GM23338 (cell line): Measurements from ENCODE around the gene ANKRD60. TPM values are rescaled to one million over a fixed set of nuclear protein-coding genes. Genes with fewer than 3 reads are reported as not detected.

Experiments
- ATAC-seq: fragments of 200-7000 bp; cut with Tn5 transposase; 3 replicates; pipeline ENCODE4 v1.9.1; 2020
- DNase-seq: peaks from one replicate; pipeline ENCODE4 v3.0.0-alpha.2; 2015; ENCODE audit warnings: low spot score
- H2AFZ ChIP-seq: fragments of 200-600 bp; sonication (generic); 2 replicates; pipeline ENCODE4 v1.8.0; 2016; ENCODE audit warnings: antibody characterized with exemption, mild to moderate bottlenecking, moderate library complexity
- H3F3A ChIP-seq: fragments of 200-600 bp; sonication (generic); replicated peaks from 2 replicates; pipeline ENCODE4 v1.8.0; 2017; ENCODE audit warnings: antibody characterized with exemption, mixed run types, low read depth
- H3K27ac ChIP-seq: fragments of 200-600 bp; sonication (generic); 2 replicates; pipeline ENCODE4 v1.6.1; 2016; ENCODE audit warnings: low read depth
- H3K27me3 ChIP-seq: fragments of 200-600 bp; sonication (generic); 2 replicates; pipeline ENCODE4 v1.8.0; 2016; ENCODE audit warnings: mild to moderate bottlenecking, mixed run types, moderate library complexity; ENCODE audit not compliant: insufficient read depth
- H3K36me3 ChIP-seq: fragments of 200-600 bp; sonication (generic); 2 replicates; pipeline ENCODE4 v1.8.0; 2016; ENCODE audit warnings: mild to moderate bottlenecking; ENCODE audit not compliant: insufficient read depth
- H3K4me1 ChIP-seq: fragments of 200-600 bp; sonication (generic); 2 replicates; pipeline ENCODE4 v1.8.0; 2016; ENCODE audit warnings: mild to moderate bottlenecking, moderate library complexity; ENCODE audit not compliant: insufficient read depth
- H3K4me2 ChIP-seq: fragments of 200-600 bp; sonication (generic); 2 replicates; pipeline ENCODE4 v1.7.1; 2017; ENCODE audit warnings: mixed run types
- H3K4me3 ChIP-seq: fragments of 200-600 bp; sonication (generic); 2 replicates; pipeline ENCODE4 v1.6.1; 2016; ENCODE audit warnings: mixed run types
- H3K79me2 ChIP-seq: fragments of 200-600 bp; sonication (generic); replicated peaks from 2 replicates; pipeline ENCODE4 v1.8.0; 2017; ENCODE audit warnings: mild to moderate bottlenecking; ENCODE audit not compliant: insufficient read depth
- H3K9me2 ChIP-seq: fragments of 200-600 bp; sonication (generic); 2 replicates; pipeline ENCODE4 v1.8.0; 2017; ENCODE audit not compliant: insufficient read depth
- H4K20me1 ChIP-seq: fragments of 200-600 bp; sonication (generic); replicated peaks from 2 replicates; pipeline ENCODE4 v1.8.0; 2017; ENCODE audit warnings: mild to moderate bottlenecking; ENCODE audit not compliant: insufficient read depth
- H3K27ac Mint-ChIP-seq: 2 replicates; pipeline ENCODE4 v1.8.0; 2020; ENCODE audit warnings: inconsistent platforms, mild to moderate bottlenecking, moderate library complexity, mixed read lengths
- H3K27me3 Mint-ChIP-seq: 3 replicates; pipeline ENCODE4 v1.8.0; 2022; ENCODE audit warnings: low read depth, mild to moderate bottlenecking, moderate library complexity, mixed read lengths, inconsistent platforms; ENCODE audit not compliant: insufficient read depth, poor library complexity
- H3K36me3 Mint-ChIP-seq: 3 replicates; pipeline ENCODE4 v1.8.0; 2021; ENCODE audit warnings: low read depth, mild to moderate bottlenecking, inconsistent platforms, moderate library complexity, mixed read lengths
- H3K4me1 Mint-ChIP-seq: 3 replicates; pipeline ENCODE4 v1.8.0; 2020; ENCODE audit warnings: mild to moderate bottlenecking, inconsistent platforms, mixed read lengths
- H3K4me3 Mint-ChIP-seq: 3 replicates; pipeline ENCODE4 v1.8.0; 2021; ENCODE audit warnings: moderate library complexity, mild to moderate bottlenecking, inconsistent platforms, mixed read lengths
- H3K9me3 Mint-ChIP-seq: 3 replicates; pipeline ENCODE4 v1.8.0; 2020; ENCODE audit warnings: moderate library complexity, mild to moderate bottlenecking, inconsistent platforms, mixed read lengths
- CREB1 ChIP-seq: fragments of 250-450 bp; sonication (Bioruptor Pico); IDR thresholded peaks from 2 replicates; pipeline ENCODE4 v1.5.0; 2020; ENCODE audit warnings: low read depth, mild to moderate bottlenecking, moderate library complexity
- CTCF ChIP-seq, 2 experiments: fragments of 200-600 bp in 1 of 2; sonication (generic) in 1 of 2; conservative IDR thresholded peaks; 2 replicates each; pipeline versions ENCODE4 v1.5.1 to v1.6.1; 2016 to 2017; ENCODE audit warnings: antibody characterized with exemption in 2 of 2, low read depth in 2 of 2, mild to moderate bottlenecking in 2 of 2, moderate library complexity in 1 of 2
- ETS1 ChIP-seq: IDR thresholded peaks from 2 replicates; pipeline ENCODE4 v1.6.1; 2016; ENCODE audit warnings: antibody characterized with exemption
- EZH2 ChIP-seq: fragments of 200-600 bp; sonication (generic); IDR thresholded peaks from one replicate; pipeline ENCODE4 v1.8.0; 2017; ENCODE audit warnings: antibody characterized with exemption, mild to moderate bottlenecking, low read depth; ENCODE audit not compliant: unreplicated experiment
- EZH2phosphoT487 ChIP-seq: fragments of 200-600 bp; sonication (generic); IDR thresholded peaks from one replicate; pipeline ENCODE4 v1.8.1; 2018; ENCODE audit warnings: antibody characterized with exemption; ENCODE audit not compliant: unreplicated experiment
- JUNB ChIP-seq: IDR thresholded peaks from one replicate; pipeline ENCODE4 v1.6.1; 2016; ENCODE audit warnings: antibody characterized with exemption; ENCODE audit not compliant: unreplicated experiment
- NANOG ChIP-seq: IDR thresholded peaks from 2 replicates; pipeline ENCODE4 v1.6.1; 2016; ENCODE audit warnings: antibody characterized with exemption, borderline replicate concordance
- POLR2AphosphoS5 ChIP-seq: IDR thresholded peaks from 2 replicates; pipeline ENCODE4 v1.6.1; 2016; ENCODE audit warnings: antibody characterized with exemption, low read depth
- REST ChIP-seq: IDR thresholded peaks from one replicate; pipeline ENCODE4 v1.6.1; 2018; ENCODE audit warnings: antibody characterized with exemption; ENCODE audit not compliant: unreplicated experiment
- STAT1 ChIP-seq: IDR thresholded peaks from one replicate; pipeline ENCODE4 v1.6.1; 2016; ENCODE audit warnings: antibody characterized with exemption; ENCODE audit not compliant: unreplicated experiment
- ZNF114 ChIP-seq: fragments of 250-450 bp; sonication (Bioruptor Pico); IDR thresholded peaks from 2 replicates; pipeline ENCODE4 v1.5.0; 2020; ENCODE audit warnings: mild to moderate bottlenecking, moderate library complexity
- ZNF331 ChIP-seq: fragments of 250-450 bp; sonication (Bioruptor Pico); IDR thresholded peaks from 2 replicates; pipeline ENCODE4 v1.5.0; 2020; ENCODE audit warnings: low read depth, mild to moderate bottlenecking, moderate library complexity
- ZNF462 ChIP-seq: fragments of 250-450 bp; sonication (Bioruptor Pico); IDR thresholded peaks from 2 replicates; pipeline ENCODE4 v1.5.0; 2020; ENCODE audit warnings: mild to moderate bottlenecking, moderate library complexity
- polyA plus RNA-seq: library from polyadenylated mRNA; unstranded; fragments of >200 nt; fragmentation: Nextera tagmentation; extraction: Ambion mirVana; gene quantifications from 2 replicates; pipeline ENCODE4 v1.2.1, GENCODE V29; 2016
- total RNA-seq: library from RNA; depleted of rRNA; stranded (reverse); fragments of >200 nt; shearing (Covaris generic); gene quantifications from 2 replicates; pipeline ENCODE4 v1.2.3, GENCODE V29; 2014

The ANKRD60 gene
- total and polyA plus RNA-seq, 2 experiments from 2014 or later, result not detected

GRCh38 chr20:58242824-58243223 is 14.4 kb upstream of the ANKRD60 start:
- H3K4me3 Mint-ChIP-seq, result no peak overlapping the region
- H3K27ac Mint-ChIP-seq, result no peak overlapping the region

More at GRCh38 chr20:58242824-58243223, 14.4 kb upstream of the ANKRD60 start:
- H3K4me1 Mint-ChIP-seq, result peaks cover 8% of the 10 kb centered on the region; the same call in 2 of the 3 replicates
- Histone ChIP-seq H4K20me1 (no peaks in the 10 kb centered on the region), H3K4me2 (no peak overlapping the region), H3F3A (no peaks in the 10 kb centered on the region), H3K27me3 (no peaks in the 10 kb centered on the region), H3K4me1 (no peaks in the 10 kb centered on the region), H2AFZ (no peak overlapping the region), H3K27ac (no peak overlapping the region), H3K36me3 (peaks cover 4% of the 10 kb centered on the region), H3K79me2 (no peaks in the 10 kb centered on the region), H3K4me3 (no peak overlapping the region), H3K9me2 (no peaks in the 10 kb centered on the region)
- peaks cover 33% of the 10 kb centered on the region for H3K36me3 Mint-ChIP-seq
- ATAC-seq (no peak), DNase-seq (no peak)
- no peaks in the 10 kb centered on the region for H3K9me3 Mint-ChIP-seq
- peaks cover 3% of the 10 kb centered on the region for H3K27me3 Mint-ChIP-seq
- TF ChIP-seq POLR2AphosphoS5 (no peak), EZH2 (no peak), STAT1 (no peak), CREB1 (CRISPR knock-in tag) (no peak), ETS1 (no peak), REST (no peak), JUNB (no peak), NANOG (no peak), ZNF331 (CRISPR knock-in tag) (no peak), ZNF114 (CRISPR knock-in tag) (no peak), ZNF462 (CRISPR knock-in tag) (no peak), CTCF (conservative IDR thresholded peaks at IDR 0.05; ENCODE audit: low read depth in 2 of 2) (no peak), EZH2phosphoT487 (no peak)
